ENCODE data around the gene DNM3. TPM values are rescaled to one million over a fixed set of nuclear protein-coding genes. Genes with fewer than 3 reads are reported as not detected.
A peak's percentile ranks its signal among the peaks of the same experiment; 100 is the strongest.
"Not testable (repeated sequence)": the region's sequence is repeated elsewhere in the genome, so short reads cannot be mapped to it uniquely, and the experiment has no call there.

The DNM3 gene
- total RNA-seq, 1 donor from 2014 or later, result 2.1 TPM

- no peak overlapping the region for H3K27ac Mint-ChIP-seq
These were observed 199.2 kb downstream of the DNM3 start for GRCh38 chr1:172040466-172040865.

GRCh38 chr1:172041102-172041501, 199.8 kb downstream of the DNM3 start:
- Mint-ChIP-seq H3K27me3 (no peaks in the 10 kb centered on the region), H3K4me3 (no peak overlapping the region), H3K4me1 (ENCODE audit: unreplicated experiment) (peaks cover 19% of the 10 kb centered on the region), H3K27ac (no peak overlapping the region), H3K9me3 (peaks cover 4% of the 10 kb centered on the region), H3K36me3 (peaks cover 3% of the 10 kb centered on the region)
- DNase-seq (ENCODE audit: extremely low spot score, unreplicated experiment), result no peak
- no peak for TF ChIP-seq CTCF (conservative IDR thresholded peaks at IDR 0.05)

More at GRCh38 chr1:172040466-172040865, 199.2 kb downstream of the DNM3 start:
- DNase-seq (ENCODE audit: extremely low spot score, unreplicated experiment), result no peak
- Mint-ChIP-seq H3K9me3 (peaks cover 4% of the 10 kb centered on the region), H3K36me3 (peaks cover 3% of the 10 kb centered on the region), H3K27me3 (no peaks in the 10 kb centered on the region), H3K4me3 (no peak overlapping the region), H3K4me1 (ENCODE audit: unreplicated experiment) (peaks cover 19% of the 10 kb centered on the region)
- TF ChIP-seq CTCF (conservative IDR thresholded peaks at IDR 0.05), result no peak

- H3K36me3 Mint-ChIP-seq, result peaks cover 3% of the 10 kb centered on the region
- H3K4me1 Mint-ChIP-seq (ENCODE audit: unreplicated experiment), result peaks cover 19% of the 10 kb centered on the region
- no peak overlapping the region for H3K4me3 Mint-ChIP-seq
- peaks cover 4% of the 10 kb centered on the region for H3K9me3 Mint-ChIP-seq
- no peaks in the 10 kb centered on the region for H3K27me3 Mint-ChIP-seq
- peak; percentile 62 for TF ChIP-seq CTCF (conservative IDR thresholded peaks at IDR 0.05)
- no peak for DNase-seq (ENCODE audit: extremely low spot score, unreplicated experiment)
- H3K27ac Mint-ChIP-seq, result no peak overlapping the region
These were observed 200.4 kb downstream of the DNM3 start for GRCh38 chr1:172041742-172042141.

- Mint-ChIP-seq H3K27ac (no peak overlapping the region), H3K4me1 (ENCODE audit: unreplicated experiment) (peaks cover 19% of the 10 kb centered on the region), H3K27me3 (no peaks in the 10 kb centered on the region), H3K9me3 (peaks cover 4% of the 10 kb centered on the region), H3K4me3 (no peak overlapping the region), H3K36me3 (peaks cover 3% of the 10 kb centered on the region)
- no peak for DNase-seq (ENCODE audit: extremely low spot score, unreplicated experiment)
- no peak for TF ChIP-seq CTCF (conservative IDR thresholded peaks at IDR 0.05)
These were observed 202.6 kb downstream of the DNM3 start for GRCh38 chr1:172043900-172044299.

- no peak for TF ChIP-seq CTCF (conservative IDR thresholded peaks at IDR 0.05)
- Mint-ChIP-seq H3K9me3 (no peaks in the 10 kb centered on the region), H3K27me3 (no peaks in the 10 kb centered on the region), H3K36me3 (no peaks in the 10 kb centered on the region), H3K4me1 (ENCODE audit: unreplicated experiment) (peaks cover 3% of the 10 kb centered on the region), H3K27ac (no peak overlapping the region), H3K4me3 (no peak overlapping the region)
- DNase-seq (ENCODE audit: extremely low spot score, unreplicated experiment), result no peak
These were observed 210.6 kb downstream of the DNM3 start for GRCh38 chr1:172051898-172052297.

GRCh38 chr1:172054172-172054571, 212.9 kb downstream of the DNM3 start:
- Mint-ChIP-seq H3K4me3 (no peak overlapping the region), H3K9me3 (no peaks in the 10 kb centered on the region), H3K27me3 (no peaks in the 10 kb centered on the region), H3K36me3 (no peaks in the 10 kb centered on the region), H3K27ac (no peak overlapping the region), H3K4me1 (ENCODE audit: unreplicated experiment) (peaks cover 3% of the 10 kb centered on the region)
- no peak for DNase-seq (ENCODE audit: extremely low spot score, unreplicated experiment)
- TF ChIP-seq CTCF (conservative IDR thresholded peaks at IDR 0.05), result no peak

GRCh38 chr1:172055816-172056419, 214.6 kb downstream of the DNM3 start:
- not testable (repeated sequence) for DNase-seq (ENCODE audit: extremely low spot score, unreplicated experiment); H3K4me3 Mint-ChIP-seq; H3K36me3 Mint-ChIP-seq; H3K27ac Mint-ChIP-seq; H3K4me1 Mint-ChIP-seq (ENCODE audit: unreplicated experiment); H3K9me3 Mint-ChIP-seq; H3K27me3 Mint-ChIP-seq
